ENCODE data around the gene AGAP1.

Gene AGAP1

DNA sequence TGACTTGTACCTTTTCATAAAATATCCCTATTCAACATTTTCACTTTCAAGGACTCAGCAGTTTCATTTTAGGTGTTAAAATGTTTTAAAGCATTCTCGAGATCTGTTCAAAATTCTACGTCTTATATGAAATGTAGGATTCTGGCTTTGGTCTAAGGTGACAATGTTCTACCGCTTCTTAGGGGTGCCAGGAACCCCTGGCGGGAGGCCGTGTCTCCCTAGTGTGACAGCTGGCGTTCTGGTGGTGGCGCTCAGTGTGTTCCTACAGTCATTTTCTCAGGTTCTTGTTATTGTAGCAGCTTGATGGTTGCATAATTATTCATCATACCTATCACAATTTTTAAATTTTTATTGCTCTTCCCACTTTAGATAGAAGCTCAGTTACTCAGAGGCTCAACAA lies 204.6 kb downstream of the AGAP1 start:
- no peak for DNase-seq (ENCODE audit: insufficient read length, low spot score)

GRCh38 chr2:235699576-235699975 lies 205.7 kb downstream of the AGAP1 start:
- DNase-seq (ENCODE audit: insufficient read length, low spot score): no peak
- no peak for FAIRE-seq

More for the DNA sequence above, 204.6 kb downstream of the AGAP1 start:
- FAIRE-seq: no peak

- FAIRE-seq (no peak), DNase-seq (ENCODE audit: insufficient read length, low spot score) (no peak)
Observed at GRCh38 chr2:235701206-235701981, 207.6 kb downstream of the AGAP1 start.

GRCh38 chr2:235702186-235702585 lies 208.3 kb downstream of the AGAP1 start:
- FAIRE-seq: no peak
- no peak for DNase-seq (ENCODE audit: insufficient read length, low spot score)

GRCh38 chr2:235703711-235704295 lies 210.0 kb downstream of the AGAP1 start:
- peak; percentile 36 for FAIRE-seq
- no peak for DNase-seq (ENCODE audit: insufficient read length, low spot score)

DNA sequence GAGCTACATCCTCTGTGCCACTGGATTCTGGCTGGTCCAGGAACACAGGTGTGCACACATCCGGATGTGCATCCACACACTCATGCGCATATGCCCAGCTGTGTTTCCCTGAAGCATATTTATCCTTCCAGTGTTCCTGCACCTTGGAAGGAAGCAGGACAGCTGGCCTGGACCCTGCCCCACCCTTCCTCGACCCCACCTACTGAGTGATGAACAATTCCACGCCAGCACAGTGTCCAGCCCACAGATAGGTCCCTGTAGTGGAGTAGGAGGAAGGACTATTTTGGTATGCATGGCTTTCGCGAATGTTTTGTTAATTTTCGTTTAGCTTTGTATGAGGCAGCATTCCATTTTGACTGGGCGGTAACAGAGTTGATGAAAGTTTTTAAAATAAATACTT lies 211.5 kb downstream of the AGAP1 start:
- DNase-seq (ENCODE audit: insufficient read length, low spot score) (no peak), FAIRE-seq (peak; percentile 40)

DNA sequence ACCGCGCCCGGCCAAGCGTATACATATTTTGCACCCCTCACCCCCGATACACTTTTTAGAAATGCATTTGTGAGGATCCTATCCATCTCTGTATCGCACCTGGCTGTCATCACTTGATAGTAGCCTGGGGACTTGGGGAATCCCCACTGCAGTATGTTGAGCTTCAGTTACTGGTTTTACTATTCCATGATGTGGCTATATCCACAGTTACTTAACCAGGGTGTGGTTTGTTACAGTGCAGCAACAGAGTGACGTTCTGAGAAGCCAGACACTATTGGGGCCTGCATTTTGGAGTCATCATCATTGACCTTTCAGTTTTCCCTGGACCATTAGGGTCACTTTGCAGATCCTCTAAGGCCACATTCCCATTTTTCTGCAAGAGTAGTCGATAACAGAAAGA lies 212.7 kb downstream of the AGAP1 start:
- DNase-seq (ENCODE audit: insufficient read length, low spot score) (no peak), FAIRE-seq (no peak)

- peak; percentile 85 for FAIRE-seq
Observed at GRCh38 chr2:235707411-235708096, 213.7 kb downstream of the AGAP1 start.

DNA sequence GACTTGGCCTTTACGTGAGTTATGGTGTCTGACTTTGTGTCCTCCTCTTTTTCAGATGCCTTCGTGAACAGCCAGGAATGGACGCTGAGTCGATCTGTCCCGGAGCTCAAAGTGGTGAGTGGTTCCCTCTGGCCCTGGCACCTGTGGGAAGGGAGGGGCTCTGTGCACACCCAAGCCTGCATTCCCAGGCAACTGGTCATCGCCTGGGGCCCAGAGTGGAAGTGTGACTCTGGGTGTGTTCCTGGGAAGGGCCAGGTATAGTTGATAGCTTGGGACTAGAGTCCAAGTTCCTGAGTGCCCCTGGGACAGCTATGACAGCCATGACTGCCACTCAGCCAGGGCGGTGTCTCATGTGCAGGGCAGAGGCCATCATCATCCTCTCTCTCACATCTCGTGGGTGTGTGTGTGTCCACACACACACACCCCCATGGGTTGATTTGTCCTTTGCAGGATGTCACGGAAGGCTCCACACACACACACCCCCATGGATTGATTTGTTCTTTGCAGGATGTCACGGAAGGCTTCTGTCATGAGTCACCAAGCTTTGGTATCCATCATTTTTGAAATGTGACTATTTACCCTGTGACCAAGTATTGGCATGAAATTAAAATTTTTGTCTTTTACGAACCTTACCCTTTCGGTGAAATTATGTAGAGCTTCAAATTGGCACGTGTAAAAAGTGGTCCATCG lies 215.4 kb downstream of the AGAP1 start:
- peak; percentile 77 for FAIRE-seq
- DNase-seq (ENCODE audit: insufficient read length, low spot score): peak; percentile 51

More at GRCh38 chr2:235707411-235708096, 213.7 kb downstream of the AGAP1 start:
- DNase-seq (ENCODE audit: insufficient read length, low spot score): no peak

GRCh38 chr2:235709969-235710879 lies 216.4 kb downstream of the AGAP1 start:
- FAIRE-seq (no peak), DNase-seq (ENCODE audit: insufficient read length, low spot score) (no peak)

DNA sequence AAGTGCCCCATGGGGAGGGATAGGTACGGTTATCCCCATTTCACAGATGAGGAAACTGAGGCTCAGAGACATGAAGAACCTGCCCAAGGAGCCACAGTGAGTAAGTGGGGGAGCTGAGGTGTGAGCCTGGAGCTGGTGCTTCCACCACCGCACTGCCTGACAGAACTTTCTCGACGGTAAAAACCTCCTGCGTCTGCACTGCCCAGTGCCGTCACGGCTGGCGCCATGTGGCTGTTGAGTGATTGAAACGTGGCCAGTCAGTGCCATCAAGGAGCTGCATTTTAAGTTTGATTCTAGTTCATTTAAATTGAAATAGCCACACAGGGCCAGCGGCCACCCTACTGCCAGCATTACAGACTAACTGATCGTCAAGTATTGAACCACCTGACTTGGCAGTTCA lies 217.1 kb downstream of the AGAP1 start:
- no peak for DNase-seq (ENCODE audit: insufficient read length, low spot score)
- FAIRE-seq: no peak

GRCh38 chr2:235711527-235711926 lies 217.7 kb downstream of the AGAP1 start:
- no peak for DNase-seq (ENCODE audit: insufficient read length, low spot score)
- no peak for FAIRE-seq

DNA sequence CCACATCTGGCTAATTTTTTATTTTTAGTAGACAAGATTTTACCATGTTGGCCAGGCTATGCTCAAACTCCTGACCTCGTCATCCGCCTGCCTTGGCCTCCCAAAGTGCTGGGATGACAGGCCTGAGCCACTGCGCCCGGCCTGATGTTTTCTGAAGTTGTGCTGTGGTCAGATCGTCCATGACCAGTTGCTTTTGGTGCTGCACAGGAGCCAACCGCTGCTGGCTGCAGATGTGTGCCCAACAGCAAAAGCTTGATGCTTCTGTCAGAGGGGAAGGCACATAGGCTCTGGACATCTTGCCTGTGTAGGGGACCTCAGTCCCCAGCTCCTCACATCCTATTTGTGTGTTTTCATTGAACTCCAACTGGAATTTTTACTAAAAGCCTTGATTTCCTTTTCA lies 218.3 kb downstream of the AGAP1 start:
- DNase-seq (ENCODE audit: insufficient read length, low spot score): no peak
- no peak for FAIRE-seq

- FAIRE-seq: no peak
- no peak for DNase-seq (ENCODE audit: insufficient read length, low spot score)
Observed at GRCh38 chr2:235713189-235713588, 219.3 kb downstream of the AGAP1 start.

GRCh38 chr2:235715601-235716000 lies 221.8 kb downstream of the AGAP1 start:
- FAIRE-seq: no peak
- no peak for DNase-seq (ENCODE audit: insufficient read length, low spot score)

DNA sequence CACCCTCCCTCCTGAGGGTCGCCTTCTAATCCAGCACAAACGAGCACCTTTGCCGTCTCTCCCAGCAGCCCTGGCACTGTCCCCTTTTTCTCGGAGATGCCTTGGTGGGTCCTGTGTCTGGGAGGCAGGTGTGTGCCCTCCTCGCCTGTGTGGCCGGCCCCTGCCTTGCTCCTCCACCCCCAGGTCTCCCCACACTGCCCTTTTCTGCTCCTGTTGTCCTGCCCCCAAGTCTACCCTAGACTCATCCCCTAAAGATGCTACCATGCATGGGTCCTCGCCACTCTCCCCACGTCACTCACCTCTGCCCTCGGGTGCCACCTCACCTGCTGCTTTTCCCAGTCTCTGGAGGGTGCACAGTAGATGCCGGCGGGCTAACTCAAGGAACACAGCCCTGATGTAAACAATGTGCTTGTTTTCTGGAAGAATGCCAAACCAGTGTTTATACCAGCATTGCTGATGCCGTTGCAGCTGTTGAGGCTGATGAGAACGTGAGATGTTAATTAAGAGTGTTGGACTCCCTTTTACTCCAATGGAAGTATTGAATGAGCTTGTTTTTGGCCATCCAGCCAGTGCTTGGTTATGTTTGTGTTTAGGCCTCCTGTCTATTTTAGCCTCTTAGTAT lies 223.1 kb downstream of the AGAP1 start:
- DNase-seq (ENCODE audit: insufficient read length, low spot score) (no peak), FAIRE-seq (no peak)

DNA sequence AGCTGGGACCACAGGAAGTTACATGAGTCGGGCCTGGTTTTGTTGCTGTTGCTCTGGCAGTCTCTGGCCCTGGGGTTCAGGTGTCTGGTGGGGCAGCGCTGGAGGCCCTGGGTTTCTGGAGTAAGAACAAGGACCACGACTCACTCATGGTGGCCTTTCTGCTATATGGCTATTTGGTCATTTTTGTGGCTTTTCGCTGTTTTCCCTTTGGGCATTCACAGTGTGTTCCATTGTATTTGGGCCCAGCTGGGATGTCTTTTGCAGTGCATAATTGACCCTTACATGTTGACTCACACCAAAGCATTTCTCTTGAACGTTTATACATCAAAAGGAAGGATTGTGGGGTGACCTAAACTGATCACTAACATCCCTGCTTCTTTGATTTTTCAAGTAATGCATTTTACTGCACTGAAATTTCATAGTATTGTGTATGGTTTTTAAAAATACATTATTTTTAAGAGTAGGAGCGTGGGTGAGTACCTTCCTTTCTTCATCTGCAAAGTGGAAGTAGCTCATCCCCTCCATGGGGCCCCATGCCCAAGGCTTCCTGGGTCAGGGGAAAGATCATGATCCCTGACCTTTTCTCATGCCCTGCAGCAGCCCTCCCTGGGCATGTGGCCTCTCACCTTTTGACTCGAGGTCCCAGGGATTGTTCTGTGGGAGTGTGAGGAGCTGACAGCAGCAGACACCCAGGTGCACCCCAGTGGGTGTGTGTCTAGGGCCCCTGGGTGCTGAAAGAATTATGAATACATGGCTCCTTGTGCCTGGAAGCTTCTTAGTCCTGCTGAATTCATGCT lies 225.5 kb downstream of the AGAP1 start:
- FAIRE-seq: no peak
- no peak for DNase-seq (ENCODE audit: insufficient read length, low spot score)

DNA sequence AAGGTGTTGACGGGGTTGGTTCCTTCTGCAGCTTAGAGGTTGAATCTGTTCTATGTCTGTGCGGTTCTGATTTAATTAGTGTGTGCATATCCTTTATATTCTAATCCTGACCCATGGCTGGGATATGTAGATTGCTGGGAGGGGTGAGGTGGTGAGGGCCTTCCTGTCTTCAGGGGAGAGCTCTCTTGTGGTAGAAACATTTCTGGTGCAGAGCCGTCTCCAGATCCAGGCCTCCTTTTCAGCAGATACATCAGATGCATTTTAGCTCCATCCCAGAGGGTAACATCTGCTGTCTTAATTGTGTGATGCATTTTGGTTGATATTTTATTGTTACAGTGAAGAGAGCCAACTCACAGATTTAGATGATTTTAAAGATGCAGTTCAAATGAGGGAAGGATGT lies 227.8 kb downstream of the AGAP1 start:
- DNase-seq (ENCODE audit: insufficient read length, low spot score) (no peak), FAIRE-seq (no peak)

DNA sequence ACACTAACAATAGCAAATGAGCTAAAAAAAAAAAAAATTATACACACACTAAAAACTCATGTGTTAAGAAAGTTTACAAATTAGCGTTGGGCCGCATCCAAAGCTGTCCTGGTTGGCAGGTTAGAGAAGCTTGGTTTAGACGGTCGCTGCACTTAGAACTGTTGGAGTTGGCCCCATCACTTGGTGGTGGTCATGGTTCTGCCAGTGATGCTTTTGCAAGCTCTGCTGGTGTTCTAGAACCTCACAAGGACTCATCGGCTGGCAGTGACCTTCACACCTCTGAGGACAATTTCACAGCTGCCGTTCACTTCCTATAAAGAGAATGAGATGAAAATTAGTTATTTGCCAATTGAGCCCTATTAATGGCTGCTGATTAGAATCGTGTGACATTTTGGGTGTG lies 229.0 kb downstream of the AGAP1 start:
- no peak for FAIRE-seq
- DNase-seq (ENCODE audit: insufficient read length, low spot score): no peak
